ENCODE results near the gene SIRT7. TPM values are rescaled to one million over a fixed set of nuclear protein-coding genes. Genes with fewer than 3 reads are reported as not detected.
"Not testable (repeated sequence)": the region's sequence is repeated elsewhere in the genome, so short reads cannot be mapped to it uniquely, and the experiment has no call there.

The SIRT7 gene
- total and polyA plus RNA-seq, 4 donors, result 8.5 to 43.1 (median 20.1) TPM

- intact Hi-C loops (cut with DNase I), result loop anchor here (10.0 kb wide), 1 partner anchor 200 kb away; no protein-coding TSS in a partner anchor
- WGBS, 2 donors, result 93% methylated on average over 21 to 26 of the region's 26 CpGs
Observed at GRCh38 chr17:81955058-81955681, 37.2 kb upstream of the SIRT7 start.

GRCh38 chr17:81954131-81955057, 36.4 kb upstream of the SIRT7 start:
- intact Hi-C loops (cut with DNase I), result loop anchor here (10.0 kb wide), 1 partner anchor 200 kb away; no protein-coding TSS in a partner anchor
- no peaks in the 10 kb centered on the region for H3K36me3 ChIP-seq (ENCODE audit: control insufficient read depth in 1 of 2, insufficient read depth in 2 of 2, low read length in 1 of 2)
- no peaks in the 10 kb centered on the region for H3K27me3 ChIP-seq (ENCODE audit: control insufficient read depth in 1 of 2, insufficient read depth in 2 of 2, low read length in 1 of 2)
- no peaks in the 10 kb centered on the region for H3K9me3 ChIP-seq (ENCODE audit: control insufficient read depth, low read length)
- no peaks in the 10 kb centered on the region for H3K4me1 ChIP-seq (ENCODE audit: control insufficient read depth in 1 of 2, insufficient read depth in 2 of 2, low read length in 2 of 2)
- DNase-seq (no peak), ATAC-seq (ENCODE audit: low FRiP score) (no peak)
- H3K27ac ChIP-seq (ENCODE audit: low read depth in 1 of 2, low read length in 2 of 2), result no peak overlapping the region
- no peak overlapping the region for H3K4me3 ChIP-seq (ENCODE audit: low read length in 2 of 2)
- 83 to 85% methylated on average over 19 of the region's 19 CpGs for WGBS, 2 donors

More at GRCh38 chr17:81955058-81955681, 37.2 kb upstream of the SIRT7 start:
- no peak overlapping the region for H3K4me3 ChIP-seq (ENCODE audit: low read length in 2 of 2)
- no peaks in the 10 kb centered on the region for H3K36me3 ChIP-seq (ENCODE audit: control insufficient read depth in 1 of 2, insufficient read depth in 2 of 2, low read length in 1 of 2)
- DNase-seq (no peak), ATAC-seq (ENCODE audit: low FRiP score) (no peak)
- no peaks in the 10 kb centered on the region for H3K27me3 ChIP-seq (ENCODE audit: control insufficient read depth in 1 of 2, insufficient read depth in 2 of 2, low read length in 1 of 2)
- no peaks in the 10 kb centered on the region for H3K4me1 ChIP-seq (ENCODE audit: control insufficient read depth in 1 of 2, insufficient read depth in 2 of 2, low read length in 2 of 2)
- no peaks in the 10 kb centered on the region for H3K9me3 ChIP-seq (ENCODE audit: control insufficient read depth, low read length)
- H3K27ac ChIP-seq (ENCODE audit: low read depth in 1 of 2, low read length in 2 of 2), result no peak overlapping the region

GRCh38 chr17:81953443-81953842, 35.5 kb upstream of the SIRT7 start:
- ATAC-seq (ENCODE audit: low FRiP score), result not testable (repeated sequence)

GRCh38 chr17:81952792-81953228, 34.8 kb upstream of the SIRT7 start:
- no peaks in the 10 kb centered on the region for H3K4me1 ChIP-seq (ENCODE audit: control insufficient read depth in 1 of 2, insufficient read depth in 2 of 2, low read length in 2 of 2)
- WGBS, 2 donors, result 54 to 57% methylated on average over 16 of the region's 16 CpGs
- H3K27me3 ChIP-seq (ENCODE audit: control insufficient read depth in 1 of 2, insufficient read depth in 2 of 2, low read length in 1 of 2), result no peaks in the 10 kb centered on the region

More at GRCh38 chr17:81953443-81953842, 35.5 kb upstream of the SIRT7 start:
- H3K36me3 ChIP-seq (ENCODE audit: control insufficient read depth in 1 of 2, insufficient read depth in 2 of 2, low read length in 1 of 2); DNase-seq; H3K27ac ChIP-seq (ENCODE audit: low read depth in 1 of 2, low read length in 2 of 2); H3K4me1 ChIP-seq (ENCODE audit: control insufficient read depth in 1 of 2, insufficient read depth in 2 of 2, low read length in 2 of 2); H3K9me3 ChIP-seq (ENCODE audit: control insufficient read depth, low read length); H3K27me3 ChIP-seq (ENCODE audit: control insufficient read depth in 1 of 2, insufficient read depth in 2 of 2, low read length in 1 of 2); H3K4me3 ChIP-seq (ENCODE audit: low read length in 2 of 2): not testable (repeated sequence)
- intact Hi-C loops (cut with DNase I), result loop anchor here (10.0 kb wide), 1 partner anchor 201 kb away; no protein-coding TSS in a partner anchor
- 74 to 75% methylated on average over 5 of the region's 5 CpGs for WGBS, 2 donors

GRCh38 chr17:81951785-81952684, 34.1 kb upstream of the SIRT7 start:
- ATAC-seq (ENCODE audit: low FRiP score) (no peak), DNase-seq (no peak)
- intact Hi-C loops (cut with DNase I), result loop anchor here (10.0 kb wide), 1 partner anchor 203 kb away; no protein-coding TSS in a partner anchor
- WGBS, 2 donors, result 53 to 54% methylated on average over 13 of the region's 13 CpGs
- no peaks in the 10 kb centered on the region for H3K4me1 ChIP-seq (ENCODE audit: control insufficient read depth in 1 of 2, insufficient read depth in 2 of 2, low read length in 2 of 2)
- no peaks in the 10 kb centered on the region for H3K9me3 ChIP-seq (ENCODE audit: control insufficient read depth, low read length)
- H3K36me3 ChIP-seq (ENCODE audit: control insufficient read depth in 1 of 2, insufficient read depth in 2 of 2, low read length in 1 of 2), result no peaks in the 10 kb centered on the region
- H3K4me3 ChIP-seq (ENCODE audit: low read length in 2 of 2), result no peak overlapping the region
- H3K27me3 ChIP-seq (ENCODE audit: control insufficient read depth in 1 of 2, insufficient read depth in 2 of 2, low read length in 1 of 2), result no peaks in the 10 kb centered on the region
- no peak overlapping the region for H3K27ac ChIP-seq (ENCODE audit: low read depth in 1 of 2, low read length in 2 of 2)

More at GRCh38 chr17:81952792-81953228, 34.8 kb upstream of the SIRT7 start:
- no peak overlapping the region for H3K27ac ChIP-seq (ENCODE audit: low read depth in 1 of 2, low read length in 2 of 2)
- intact Hi-C loops (cut with DNase I), result loop anchor here (10.0 kb wide), 1 partner anchor 202 kb away; no protein-coding TSS in a partner anchor
- no peak for ATAC-seq (ENCODE audit: low FRiP score)
- no peaks in the 10 kb centered on the region for H3K9me3 ChIP-seq (ENCODE audit: control insufficient read depth, low read length)
- H3K4me3 ChIP-seq (ENCODE audit: low read length in 2 of 2), result no peak overlapping the region
- no peak for DNase-seq
- H3K36me3 ChIP-seq (ENCODE audit: control insufficient read depth in 1 of 2, insufficient read depth in 2 of 2, low read length in 1 of 2), result no peaks in the 10 kb centered on the region

- Histone ChIP-seq H3K4me1 (ENCODE audit: control insufficient read depth in 1 of 2, insufficient read depth in 2 of 2, low read length in 2 of 2) (no peaks in the 10 kb centered on the region), H3K9me3 (ENCODE audit: control insufficient read depth, low read length) (no peaks in the 10 kb centered on the region), H3K27ac (ENCODE audit: low read depth in 1 of 2, low read length in 2 of 2) (no peak overlapping the region), H3K4me3 (ENCODE audit: low read length in 2 of 2) (no peak overlapping the region), H3K36me3 (ENCODE audit: control insufficient read depth in 1 of 2, insufficient read depth in 2 of 2, low read length in 1 of 2) (no peaks in the 10 kb centered on the region), H3K27me3 (ENCODE audit: control insufficient read depth in 1 of 2, insufficient read depth in 2 of 2, low read length in 1 of 2) (no peaks in the 10 kb centered on the region)
- intact Hi-C loops (cut with DNase I), result loop anchor here (10.0 kb wide), 1 partner anchor 204 kb away; no protein-coding TSS in a partner anchor
- WGBS, 2 donors, result 86 to 88% methylated on average over 15 of the region's 15 CpGs
- no peak for ATAC-seq (ENCODE audit: low FRiP score)
- DNase-seq, result no peak
Observed at GRCh38 chr17:81950501-81950900, 32.5 kb upstream of the SIRT7 start.

- peak; percentile 56 for ATAC-seq (ENCODE audit: low FRiP score)
- Histone ChIP-seq H3K4me1 (ENCODE audit: control insufficient read depth in 1 of 2, insufficient read depth in 2 of 2, low read length in 2 of 2) (no peaks in the 10 kb centered on the region), H3K27ac (ENCODE audit: low read depth in 1 of 2, low read length in 2 of 2) (no peak overlapping the region), H3K9me3 (ENCODE audit: control insufficient read depth, low read length) (no peaks in the 10 kb centered on the region), H3K36me3 (ENCODE audit: control insufficient read depth in 1 of 2, insufficient read depth in 2 of 2, low read length in 1 of 2) (no peaks in the 10 kb centered on the region), H3K27me3 (ENCODE audit: control insufficient read depth in 1 of 2, insufficient read depth in 2 of 2, low read length in 1 of 2) (no peaks in the 10 kb centered on the region), H3K4me3 (ENCODE audit: low read length in 2 of 2) (no peak overlapping the region)
- 81 to 85% methylated on average over 17 of the region's 17 CpGs for WGBS, 2 donors
- intact Hi-C loops (cut with DNase I), result no loop called here
- DNase-seq, result no peak
Observed at GRCh38 chr17:81948635-81949378, 30.8 kb upstream of the SIRT7 start.

All from aorta (tissue), 5 donors.